Rectal smooth muscle tissue (tissue), 1 donor: ENCODE results near the gene PDE6C.

Experiments used
- H3K27ac ChIP-seq: one replicate; pipeline ENCODE4 v1.7.0; 2013; ENCODE audit warnings: low read depth, low read length, inconsistent platforms
- H3K27me3 ChIP-seq: one replicate; pipeline ENCODE4 v1.7.0; 2013; ENCODE audit warnings: low read length; ENCODE audit not compliant: control insufficient read depth, insufficient read depth
- H3K36me3 ChIP-seq: one replicate; pipeline ENCODE4 v1.7.0; 2013; ENCODE audit warnings: low read length; ENCODE audit not compliant: control insufficient read depth, insufficient read depth
- H3K4me1 ChIP-seq: one replicate; pipeline ENCODE4 v1.7.0; 2013; ENCODE audit warnings: low read length; ENCODE audit not compliant: control insufficient read depth, insufficient read depth
- H3K4me3 ChIP-seq: one replicate; pipeline ENCODE4 v1.7.0; 2013; ENCODE audit warnings: low read length
- H3K9ac ChIP-seq: one replicate; pipeline ENCODE4 v1.7.0; 2013; ENCODE audit warnings: low read length

The PDE6C gene

DNA sequence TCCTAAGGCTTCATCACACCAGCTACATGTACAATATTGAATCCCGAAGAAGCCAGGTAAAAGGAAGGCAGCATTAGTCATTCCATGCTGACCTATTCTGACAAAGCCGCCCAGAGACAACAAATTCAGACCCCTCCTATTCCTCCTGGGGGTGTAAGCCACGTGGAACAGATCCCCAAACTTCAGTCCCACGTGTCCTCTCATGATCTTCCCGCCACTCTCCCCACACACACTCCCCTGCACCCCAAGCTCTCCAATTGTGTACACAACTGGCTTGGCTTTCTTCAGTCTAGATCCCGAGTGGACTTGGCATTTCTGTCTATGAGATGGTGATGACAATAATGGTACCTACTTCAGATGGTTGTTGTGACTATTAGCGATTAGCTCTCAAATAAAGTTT is 8.6 kb downstream of the PDE6C start:
- H3K4me3 ChIP-seq = no peak overlapping the region
- no peaks in the 10 kb centered on the region for H3K27me3 ChIP-seq
- no peak overlapping the region for H3K27ac ChIP-seq
- H3K9ac ChIP-seq = no peak overlapping the region
- H3K4me1 ChIP-seq = no peaks in the 10 kb centered on the region
- H3K36me3 ChIP-seq = no peaks in the 10 kb centered on the region

DNA sequence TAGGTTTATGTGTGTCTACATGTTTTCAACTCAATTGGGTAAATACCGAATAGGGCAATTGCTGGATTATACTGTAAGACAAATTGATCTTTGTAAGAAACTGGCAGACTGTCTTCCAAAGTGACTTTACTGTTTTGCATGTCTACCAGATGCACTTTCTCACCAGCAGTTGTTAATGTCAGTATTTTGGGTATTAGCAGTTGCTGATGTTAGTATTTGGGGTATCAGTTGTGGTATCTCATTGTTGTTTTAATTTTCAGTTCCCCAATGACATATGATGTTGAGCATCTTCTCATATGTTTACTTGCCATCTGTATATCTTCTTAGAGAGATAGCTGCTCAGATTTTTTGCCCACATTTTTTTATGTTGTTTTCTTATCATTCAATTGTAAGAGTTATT is 10.6 kb downstream of the PDE6C start:
- Histone ChIP-seq H3K27me3 (no peaks in the 10 kb centered on the region), H3K4me3 (no peak overlapping the region), H3K9ac (no peak overlapping the region), H3K27ac (no peak overlapping the region), H3K36me3 (no peaks in the 10 kb centered on the region), H3K4me1 (no peaks in the 10 kb centered on the region)

DNA sequence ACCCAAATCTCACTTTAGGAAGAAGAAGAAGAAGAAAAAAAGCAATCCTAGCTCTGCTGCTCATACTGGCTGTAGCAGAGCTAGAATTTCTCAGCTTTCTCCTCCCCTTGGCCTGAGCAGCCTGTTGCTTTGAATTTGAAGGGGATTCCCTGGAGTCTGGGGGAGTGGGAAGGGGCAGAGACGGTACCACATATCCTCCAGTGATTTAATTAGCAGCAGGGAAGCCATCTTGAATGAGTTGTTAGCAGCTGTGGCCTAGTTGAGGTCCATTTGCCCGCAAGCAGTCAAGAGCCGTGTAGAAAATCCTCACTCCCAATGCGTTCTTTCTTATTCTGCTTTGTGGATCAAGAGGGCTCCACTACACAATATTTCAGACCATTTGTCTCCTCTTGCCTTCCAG is 16.5 kb downstream of the PDE6C start:
- Histone ChIP-seq H3K4me3 (no peak overlapping the region), H3K9ac (no peak overlapping the region), H3K27ac (no peak overlapping the region), H3K4me1 (no peaks in the 10 kb centered on the region), H3K36me3 (no peaks in the 10 kb centered on the region), H3K27me3 (no peaks in the 10 kb centered on the region)

DNA sequence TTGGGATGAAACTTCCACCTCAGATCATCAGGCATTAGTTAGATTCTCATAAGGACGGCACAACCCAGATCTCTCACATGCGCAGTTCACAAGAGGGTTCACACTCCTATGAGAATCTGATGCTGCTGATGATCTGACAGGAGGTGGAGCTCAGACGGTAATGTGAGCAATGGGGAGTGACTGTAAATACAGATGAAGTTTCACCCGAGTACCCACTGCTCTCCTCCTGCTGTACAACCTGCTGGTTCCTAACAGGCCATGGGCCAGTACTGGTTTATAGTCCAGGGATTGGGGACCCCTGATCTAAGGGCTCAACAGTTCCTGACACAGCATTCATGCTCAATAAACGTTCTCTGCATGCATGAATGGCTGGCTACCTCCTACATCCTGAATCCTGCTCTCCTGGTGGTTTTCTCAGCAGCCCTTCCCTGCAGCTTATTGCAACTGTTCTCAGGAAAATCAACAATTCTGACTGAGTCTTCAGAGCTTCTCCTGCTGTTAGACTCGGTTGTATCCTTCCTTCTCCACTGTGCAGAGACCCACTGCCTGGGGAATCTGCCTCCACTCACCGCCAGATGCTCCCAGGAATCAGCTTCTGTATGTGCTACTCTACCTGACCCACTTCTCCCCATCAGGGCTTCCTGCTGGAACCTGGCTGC is 17.4 kb downstream of the PDE6C start:
- Histone ChIP-seq H3K4me3 (no peak overlapping the region), H3K4me1 (no peaks in the 10 kb centered on the region), H3K9ac (no peak overlapping the region), H3K27me3 (no peaks in the 10 kb centered on the region), H3K36me3 (no peaks in the 10 kb centered on the region), H3K27ac (no peak overlapping the region)

DNA sequence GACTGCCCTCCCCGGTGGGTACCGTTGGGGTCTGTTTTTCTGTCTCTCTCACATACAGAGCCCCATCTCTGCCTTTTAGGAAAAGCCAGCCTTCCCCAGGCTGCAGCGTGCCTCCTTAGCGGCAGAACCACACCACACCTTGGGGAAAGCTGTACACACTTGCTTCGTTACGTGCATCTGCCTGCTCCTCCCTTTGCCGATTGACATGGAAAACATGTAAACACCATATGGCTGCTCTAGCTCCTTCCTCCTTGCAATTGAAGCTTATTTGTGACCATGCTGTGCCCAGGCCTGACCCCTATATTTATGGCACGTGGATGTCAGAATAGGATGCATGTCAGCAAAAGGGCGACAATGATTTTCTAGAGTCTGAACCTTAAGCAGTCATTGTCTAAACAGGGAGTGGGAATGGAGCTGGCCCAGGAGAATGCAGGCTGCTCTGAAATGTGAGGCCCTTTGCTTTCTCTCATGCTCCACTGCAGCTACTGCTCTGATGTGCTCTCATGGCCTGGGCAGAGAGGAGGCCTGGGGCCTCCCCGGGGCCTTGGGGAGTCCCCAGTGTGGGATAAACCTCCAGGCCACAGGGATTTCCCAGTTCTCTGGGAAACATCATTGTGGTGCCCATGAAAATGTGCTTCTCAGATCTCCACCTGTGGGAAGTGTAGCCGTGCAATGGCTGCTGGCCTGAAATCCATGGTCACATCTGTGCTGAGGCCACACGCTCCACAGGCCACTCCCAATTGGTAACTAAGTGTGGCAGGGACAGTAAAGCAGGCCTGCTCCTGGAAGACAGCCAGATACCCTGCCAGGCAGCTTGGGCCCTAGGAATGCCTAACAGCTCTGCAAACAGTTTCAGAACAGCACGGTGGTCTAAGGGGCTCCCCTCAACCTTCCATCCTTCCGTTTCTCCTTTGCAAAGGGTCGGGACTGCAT is 18.6 kb downstream of the PDE6C start:
- no peaks in the 10 kb centered on the region for H3K27me3 ChIP-seq
- no peaks in the 10 kb centered on the region for H3K4me1 ChIP-seq
- no peak overlapping the region for H3K4me3 ChIP-seq
- no peak overlapping the region for H3K27ac ChIP-seq
- H3K9ac ChIP-seq = no peak overlapping the region
- no peaks in the 10 kb centered on the region for H3K36me3 ChIP-seq

DNA sequence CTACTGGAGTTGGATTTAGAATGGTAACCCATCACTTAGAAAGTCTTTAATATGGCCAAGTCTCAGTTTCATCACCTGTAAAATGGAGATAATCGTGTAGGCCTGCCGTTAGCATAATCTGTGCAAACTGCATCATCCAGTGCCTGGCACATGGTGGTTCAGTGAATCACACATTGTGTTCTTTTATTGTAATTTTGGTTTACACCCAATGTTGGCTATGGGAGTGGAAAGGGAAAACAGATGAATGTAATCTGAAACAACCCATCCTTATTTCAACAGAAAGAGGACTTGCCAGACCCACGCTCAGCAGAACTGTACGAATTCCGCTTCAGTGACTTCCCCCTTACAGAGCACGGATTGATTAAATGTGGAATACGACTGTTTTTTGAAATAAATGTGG is 27.5 kb downstream of the PDE6C start:
- Histone ChIP-seq H3K27ac (no peak overlapping the region), H3K4me1 (no peaks in the 10 kb centered on the region), H3K4me3 (no peak overlapping the region), H3K9ac (no peak overlapping the region), H3K36me3 (no peaks in the 10 kb centered on the region), H3K27me3 (no peaks in the 10 kb centered on the region)

DNA sequence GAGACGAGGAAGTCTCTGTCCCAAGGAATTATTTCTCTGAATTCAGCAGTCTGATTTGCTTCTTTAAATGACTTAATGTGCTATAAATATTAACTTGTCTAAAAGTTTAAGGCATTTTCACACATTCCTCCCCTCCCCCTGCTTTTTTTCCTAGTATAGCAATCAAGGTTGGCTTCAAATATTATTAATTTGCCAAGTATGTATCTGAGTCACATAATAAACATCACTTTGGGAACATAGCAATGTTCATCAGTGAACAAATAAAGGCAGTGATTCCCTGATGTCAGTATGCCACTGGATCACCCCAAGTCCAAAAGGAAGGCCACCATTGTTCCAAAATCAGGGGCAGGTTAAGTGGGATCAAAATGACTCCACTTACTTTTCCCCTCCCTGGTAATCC is 40.5 kb downstream of the PDE6C start:
- no peak overlapping the region for H3K9ac ChIP-seq
- H3K4me1 ChIP-seq = no peaks in the 10 kb centered on the region
- H3K36me3 ChIP-seq = no peaks in the 10 kb centered on the region
- H3K4me3 ChIP-seq = no peak overlapping the region
- no peaks in the 10 kb centered on the region for H3K27me3 ChIP-seq
- H3K27ac ChIP-seq = no peak overlapping the region

DNA sequence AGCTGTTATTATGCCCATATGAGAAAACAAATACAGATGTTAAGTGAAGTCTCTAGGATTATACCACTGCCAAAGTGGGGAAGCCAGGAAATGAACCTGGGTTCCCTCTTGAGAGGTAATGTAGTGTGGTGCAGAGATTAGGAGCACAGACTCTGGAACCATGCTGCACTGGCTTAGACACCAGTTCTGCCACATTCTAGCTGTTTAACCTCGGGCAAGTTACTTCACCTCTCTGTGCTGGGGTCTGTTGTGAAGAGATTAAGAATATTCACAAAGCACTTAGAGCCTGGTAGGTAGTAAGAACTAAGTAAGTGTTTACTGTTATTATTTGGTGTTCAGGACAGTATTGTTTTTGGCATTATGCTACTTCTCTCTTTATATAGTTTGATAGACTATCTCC is 41.9 kb downstream of the PDE6C start:
- Histone ChIP-seq H3K36me3 (no peaks in the 10 kb centered on the region), H3K4me3 (no peak overlapping the region), H3K9ac (no peak overlapping the region), H3K27me3 (no peaks in the 10 kb centered on the region), H3K27ac (no peak overlapping the region), H3K4me1 (no peaks in the 10 kb centered on the region)

DNA sequence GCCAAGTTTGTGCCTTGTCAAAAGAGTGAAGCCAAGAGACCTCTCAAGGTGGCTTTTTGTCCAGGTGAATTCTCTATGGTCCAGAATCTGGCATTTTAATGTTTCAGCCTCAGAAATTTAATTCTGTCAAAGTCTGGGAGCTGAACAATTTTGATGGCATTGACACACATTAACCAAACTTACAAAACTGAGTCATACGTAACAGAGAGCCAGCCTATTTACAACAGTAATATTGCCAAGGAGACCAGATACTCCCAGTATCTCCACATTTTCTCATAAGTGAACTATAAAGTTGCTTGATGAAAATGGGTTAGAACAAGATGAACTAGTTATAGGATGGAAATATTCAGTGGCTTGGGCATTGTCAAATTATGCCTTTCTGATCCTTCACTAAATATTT is 43.8 kb downstream of the PDE6C start:
- Histone ChIP-seq H3K27ac (no peak overlapping the region), H3K4me3 (no peak overlapping the region), H3K36me3 (peaks cover 4% of the 10 kb centered on the region), H3K9ac (no peak overlapping the region), H3K4me1 (no peaks in the 10 kb centered on the region), H3K27me3 (no peaks in the 10 kb centered on the region)

DNA sequence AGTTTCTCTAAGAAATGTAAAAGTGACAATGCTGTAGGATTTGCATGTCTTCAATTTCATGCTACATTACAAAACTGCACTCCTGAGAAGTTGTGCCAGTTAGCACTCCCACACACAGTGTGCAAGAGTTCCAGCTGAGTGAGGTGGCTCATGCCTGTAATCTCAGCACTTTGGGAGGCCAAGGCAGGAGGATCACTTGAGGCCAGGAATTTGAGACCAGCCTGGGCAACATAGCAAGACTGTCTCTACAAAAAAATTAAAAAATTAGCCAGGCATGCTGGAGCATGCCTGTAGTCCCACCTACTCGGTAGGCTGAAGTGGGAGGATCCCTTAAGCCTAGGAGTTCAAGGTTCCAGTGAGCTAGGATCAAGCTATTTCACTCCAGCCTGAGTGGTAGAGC is 45.4 kb downstream of the PDE6C start:
- Histone ChIP-seq H3K36me3 (peaks cover 4% of the 10 kb centered on the region), H3K27me3 (no peaks in the 10 kb centered on the region), H3K27ac (no peak overlapping the region), H3K4me1 (no peaks in the 10 kb centered on the region), H3K9ac (no peak overlapping the region), H3K4me3 (no peak overlapping the region)

DNA sequence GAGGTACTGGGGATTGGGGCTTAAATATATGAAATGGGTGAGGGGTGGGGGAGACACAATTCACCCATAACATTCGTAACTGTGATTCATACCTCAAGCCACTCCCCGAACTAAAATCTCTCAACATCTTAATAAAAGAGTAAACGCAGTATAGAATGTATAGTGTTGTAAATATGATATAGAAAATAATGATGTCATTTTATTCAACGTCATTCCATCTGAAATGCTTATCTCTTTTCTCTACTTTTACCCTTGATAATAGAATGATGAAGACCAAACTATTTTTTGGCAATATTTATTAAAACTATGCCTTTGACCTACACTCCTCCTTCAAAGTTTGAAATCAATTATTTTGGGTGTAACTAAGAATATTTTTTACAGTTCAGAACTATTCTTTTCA is 53.7 kb downstream of the PDE6C start:
- Histone ChIP-seq H3K27ac (no peak overlapping the region), H3K9ac (no peak overlapping the region), H3K36me3 (no peaks in the 10 kb centered on the region), H3K4me1 (no peaks in the 10 kb centered on the region), H3K4me3 (no peak overlapping the region), H3K27me3 (no peaks in the 10 kb centered on the region)

DNA sequence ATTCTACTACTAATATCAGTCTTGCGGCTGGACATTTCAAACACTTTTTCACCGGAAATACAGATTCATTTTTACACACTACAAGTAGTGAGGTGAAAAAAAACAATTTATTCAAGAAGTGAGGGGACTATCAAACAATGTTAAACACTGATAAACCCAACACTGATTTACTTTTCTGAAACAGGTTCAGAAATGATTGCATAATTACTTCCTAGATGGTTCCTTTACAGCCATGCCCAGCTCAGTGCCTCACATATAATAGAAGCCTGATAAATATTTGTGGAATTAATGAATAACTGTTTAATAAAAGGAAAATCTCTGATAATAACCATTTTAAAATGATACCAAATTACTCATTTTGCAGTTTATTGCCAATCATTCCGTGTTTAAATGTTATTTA is 55.5 kb downstream of the PDE6C start:
- Histone ChIP-seq H3K27ac (no peak overlapping the region), H3K9ac (no peak overlapping the region), H3K36me3 (no peaks in the 10 kb centered on the region), H3K4me1 (no peaks in the 10 kb centered on the region), H3K27me3 (no peaks in the 10 kb centered on the region), H3K4me3 (no peak overlapping the region)

DNA sequence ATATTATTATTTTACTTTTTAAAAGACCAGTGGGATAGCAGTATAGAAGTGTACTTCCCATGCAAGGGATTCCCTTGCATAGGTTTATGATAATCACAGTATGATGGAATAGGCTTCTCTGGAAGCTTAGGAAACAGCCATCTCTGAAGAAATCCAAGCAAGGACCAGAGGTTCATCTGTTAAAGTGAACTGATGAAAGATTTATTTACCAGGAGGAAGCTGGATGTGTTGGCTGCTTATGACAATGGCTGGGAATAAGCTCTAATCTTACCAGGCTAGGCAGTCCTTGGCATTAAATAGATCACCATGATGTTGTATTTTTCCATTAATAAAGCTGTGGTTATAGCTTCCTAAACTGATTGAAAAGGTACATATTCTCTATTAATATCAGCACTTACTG is 58.0 kb downstream of the PDE6C start:
- Histone ChIP-seq H3K4me3 (no peak overlapping the region), H3K27ac (no peak overlapping the region), H3K36me3 (no peaks in the 10 kb centered on the region), H3K9ac (no peak overlapping the region), H3K4me1 (no peaks in the 10 kb centered on the region), H3K27me3 (no peaks in the 10 kb centered on the region)
